Measurements from ENCODE around the gene FOXA3. TPM values are rescaled to one million over a fixed set of nuclear protein-coding genes. Genes with fewer than 3 reads are reported as not detected.
A peak's percentile ranks its signal among the peaks of the same experiment; 100 is the strongest.

Gene FOXA3
- total RNA-seq, 4 donors from 2014 or later: 1.9 to 24.4 (median 9.2) TPM

- in situ Hi-C loops (cut with MboI; ENCODE audit: low pct_ligation_motif_present in 1 of 4, low pct_unique_long_range_greater_than_20kb in 1 of 4, low sequenced_read_pairs in 3 of 4): no loop called here
- DNase-seq: peak; percentile 48
- WGBS, 2 donors (ENCODE audit: low coverage in 1 of 2): 19% methylated on average over 63 of the region's 69 CpGs; no CpG with 5 or more reads in 1 of the 2 donors
- Histone ChIP-seq H3K36me3 (peaks cover 0 to 9% (median 0%) of the 10 kb centered on the region in 4 donors), H3K4me3 (peak overlapping the region; percentile 56 to 94 (median 79)), H3K27ac (peak overlapping the region; percentile 75 to 92 (median 86)), H3K27me3 (no peaks in the 10 kb centered on the region), H3K9me3 (no peaks in the 10 kb centered on the region), H3K4me1 (peaks cover 13 to 29% (median 22%) of the 10 kb centered on the region in 4 donors)
- TF ChIP-seq CTCF (IDR thresholded peaks at IDR 0.05) (no peak), POLR2AphosphoS5 (IDR thresholded peaks at IDR 0.05) (no peak), EP300 (IDR thresholded peaks at IDR 0.05; ENCODE audit: low read depth) (no peak), POLR2A (IDR thresholded peaks at IDR 0.05) (no peak)
- intact Hi-C loops (cut with DNase I; ENCODE audit: low total_unique reads): no loop called here
These were observed 37.3 kb downstream of the FOXA3 start for GRCh38 chr19:45901432-45901911.

- H3K4me3 ChIP-seq: peak within 1 kb of the TSS; percentile 56 to 94 (median 79)
- intact Hi-C loops (cut with DNase I; ENCODE audit: low total_unique reads): no loop called here
- H3K9me3 ChIP-seq: no peaks in the 10 kb centered on the region
- H3K36me3 ChIP-seq: peaks cover 0 to 9% (median 0%) of the 10 kb centered on the region in 4 donors
- in situ Hi-C loops (cut with MboI; ENCODE audit: low pct_ligation_motif_present in 1 of 4, low pct_unique_long_range_greater_than_20kb in 1 of 4, low sequenced_read_pairs in 3 of 4): no loop called here
- DNase-seq: no peak
- no peaks in the 10 kb centered on the region for H3K27me3 ChIP-seq
- WGBS, 2 donors (ENCODE audit: low coverage in 1 of 2): 0 to 1% methylated on average over 1 to 45 of the region's 47 CpGs
- peaks cover 13 to 29% (median 22%) of the 10 kb centered on the region in 4 donors for H3K4me1 ChIP-seq
- TF ChIP-seq CTCF (IDR thresholded peaks at IDR 0.05) (no peak), EP300 (IDR thresholded peaks at IDR 0.05; ENCODE audit: low read depth) (no peak), POLR2AphosphoS5 (IDR thresholded peaks at IDR 0.05) (no peak), POLR2A (IDR thresholded peaks at IDR 0.05) (peak; percentile 26)
- H3K27ac ChIP-seq: peak within 1 kb of the TSS; percentile 75 to 92 (median 86)
These were observed 38.0 kb downstream of the FOXA3 start, which contains the start of gene MYPOP for GRCh38 chr19:45901912-45902650. Gene MYPOP (minus strand): TSS chr19:45902613. CDS start chr19:45901773, 840 bp downstream.

- in situ Hi-C loops (cut with MboI; ENCODE audit: low pct_ligation_motif_present in 1 of 4, low pct_unique_long_range_greater_than_20kb in 1 of 4, low sequenced_read_pairs in 3 of 4): no loop called here
- peaks cover 13 to 29% (median 22%) of the 10 kb centered on the region in 4 donors for H3K4me1 ChIP-seq
- peaks cover 0 to 9% (median 0%) of the 10 kb centered on the region in 4 donors for H3K36me3 ChIP-seq
- DNase-seq: peak; percentile 99
- peak overlapping the region; percentile 56 to 94 (median 79) for H3K4me3 ChIP-seq
- peak overlapping the region; percentile 75 to 92 (median 86) for H3K27ac ChIP-seq
- no peaks in the 10 kb centered on the region for H3K9me3 ChIP-seq
- TF ChIP-seq POLR2A (IDR thresholded peaks at IDR 0.05) (peak; percentile 54), CTCF (IDR thresholded peaks at IDR 0.05) (peak in 2 of 5 experiments; percentile 15 to 22), EP300 (IDR thresholded peaks at IDR 0.05; ENCODE audit: low read depth) (no peak), POLR2AphosphoS5 (IDR thresholded peaks at IDR 0.05) (peak; percentile 34 to 86 (median 40))
- intact Hi-C loops (cut with DNase I; ENCODE audit: low total_unique reads): no loop called here
- no peaks in the 10 kb centered on the region for H3K27me3 ChIP-seq
- 4% methylated on average over 57 of the region's 73 CpGs; no CpG with 5 or more reads in 1 of the 2 donors for WGBS, 2 donors (ENCODE audit: low coverage in 1 of 2)
These were observed 38.8 kb downstream of the FOXA3 start for GRCh38 chr19:45902651-45903625.
